Lung microvascular endothelial cell (primary cell): ENCODE data around the gene BSCL2. TPM values are rescaled to one million over a fixed set of nuclear protein-coding genes. Genes with fewer than 3 reads are reported as not detected.
"Not testable (repeated sequence)": the region's sequence is repeated elsewhere in the genome, so short reads cannot be mapped to it uniquely, and the experiment has no call there.

Source experiments
- DNase-seq, 2 donors: peaks; one replicate each; pipeline versions ENCODE4 v3.0.0 to v3.0.0-alpha.2; 2010; ENCODE audit warnings: low read depth in 2 of 2
- total RNA-seq: library from RNA; depleted of rRNA; stranded (reverse); fragments of >200 nt; gene quantifications from 2 replicates; pipeline ENCODE4 v1.2.1, GENCODE V29; 2014

Gene BSCL2
- total RNA-seq, 1 donor from 2014 or later, result 26.4 TPM

DNA sequence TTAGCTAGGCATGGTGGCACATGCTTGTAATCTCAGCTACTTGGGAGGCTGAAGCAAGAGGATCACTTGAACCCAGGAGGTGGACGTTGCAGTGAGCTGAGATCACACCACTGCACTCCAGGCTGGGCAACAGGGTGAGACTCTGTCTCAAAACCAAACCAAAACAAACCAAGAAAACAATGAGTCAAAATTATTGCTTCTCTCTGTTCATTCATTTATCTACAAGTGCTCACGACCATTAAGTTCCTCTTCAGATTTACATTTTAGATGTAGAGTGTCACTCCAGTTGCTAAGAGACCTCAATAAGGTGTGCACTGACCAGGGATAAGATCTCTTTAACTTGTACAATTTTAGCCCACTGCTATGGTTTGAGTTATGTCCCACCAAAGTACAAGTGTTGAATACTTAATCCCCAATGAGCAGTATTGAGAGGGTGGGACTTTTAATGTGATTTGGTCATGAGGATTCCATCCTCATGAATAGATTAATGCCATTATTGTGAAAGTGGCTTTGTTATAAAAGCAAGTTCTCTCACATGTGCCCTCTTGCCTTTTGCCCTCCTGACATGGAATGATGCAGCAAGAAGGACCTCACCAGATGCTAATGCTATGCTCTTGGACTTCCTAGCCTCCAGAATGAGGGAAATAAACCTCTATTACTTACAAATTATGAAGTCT, 12.2 kb upstream of the BSCL2 start:
- DNase-seq, result no peak

DNA sequence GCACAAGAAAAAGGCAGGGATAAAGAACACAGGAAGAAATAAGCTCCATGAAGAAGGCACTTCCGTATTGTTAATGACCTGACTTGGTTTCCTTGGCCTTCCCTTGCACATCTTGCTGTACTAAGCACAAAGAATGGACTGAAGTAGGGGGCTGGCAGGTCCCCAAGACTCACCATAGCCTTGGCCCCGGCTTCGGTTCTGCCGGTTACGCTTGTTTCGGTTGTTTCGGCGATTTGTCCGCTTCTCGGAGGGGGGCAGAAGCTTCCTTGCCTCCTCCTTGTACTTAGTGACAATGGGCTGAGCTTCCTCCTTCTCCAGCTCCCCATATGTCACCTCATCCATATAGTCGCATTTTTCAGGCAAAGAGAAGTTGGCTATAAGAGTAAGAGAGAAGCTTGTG, 9.6 kb upstream of the BSCL2 start:
- no peak for DNase-seq

GRCh38 chr11:62716206-62716605, 9.0 kb upstream of the BSCL2 start:
- DNase-seq, result no peak

DNA sequence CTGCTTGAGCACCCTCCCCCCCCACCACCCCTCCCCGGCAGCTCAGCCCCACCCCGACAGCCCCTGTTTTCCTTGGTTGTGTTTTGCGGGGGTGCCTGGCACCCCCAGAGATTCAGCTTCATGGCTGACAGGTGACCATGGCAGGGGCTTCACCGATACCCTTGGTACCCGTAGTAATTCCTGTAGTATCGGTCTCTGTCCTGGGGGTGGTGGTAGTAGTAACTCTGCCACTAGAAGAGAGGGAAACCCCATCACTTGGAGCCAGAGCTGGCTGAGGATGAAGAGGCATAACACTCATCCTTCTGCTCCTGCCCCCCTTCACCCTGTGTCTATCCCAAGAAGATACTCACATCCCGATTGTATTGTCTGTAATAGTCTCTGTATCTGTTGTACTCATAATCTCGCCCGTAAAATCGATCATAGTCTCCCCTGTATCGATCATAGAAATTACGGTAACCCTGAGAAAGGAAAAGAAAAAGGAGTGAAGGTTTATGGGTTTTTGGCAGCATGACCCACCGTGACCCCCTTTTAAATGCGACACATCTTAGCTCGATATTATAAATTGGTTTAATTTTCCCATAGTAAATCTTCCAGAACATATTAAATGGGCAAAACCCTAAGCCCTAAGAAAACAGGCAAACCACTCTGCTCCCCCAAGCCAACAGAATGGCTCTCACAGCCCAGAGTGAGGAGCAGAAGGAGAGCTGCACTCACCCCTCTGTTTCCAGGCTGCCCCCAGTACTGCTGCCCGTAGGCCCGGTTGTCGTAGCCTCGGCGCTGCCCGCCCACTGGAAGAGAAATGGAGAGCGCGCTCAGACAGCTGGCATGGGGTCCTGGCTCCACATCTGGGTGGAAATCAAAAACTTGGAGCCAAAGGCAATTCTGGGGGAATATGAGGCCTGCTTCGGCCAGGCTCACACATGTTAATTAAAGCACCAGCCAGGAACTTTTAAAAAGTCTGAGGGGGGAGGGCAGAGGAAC, 8.2 kb upstream of the BSCL2 start:
- no peak for DNase-seq

DNA sequence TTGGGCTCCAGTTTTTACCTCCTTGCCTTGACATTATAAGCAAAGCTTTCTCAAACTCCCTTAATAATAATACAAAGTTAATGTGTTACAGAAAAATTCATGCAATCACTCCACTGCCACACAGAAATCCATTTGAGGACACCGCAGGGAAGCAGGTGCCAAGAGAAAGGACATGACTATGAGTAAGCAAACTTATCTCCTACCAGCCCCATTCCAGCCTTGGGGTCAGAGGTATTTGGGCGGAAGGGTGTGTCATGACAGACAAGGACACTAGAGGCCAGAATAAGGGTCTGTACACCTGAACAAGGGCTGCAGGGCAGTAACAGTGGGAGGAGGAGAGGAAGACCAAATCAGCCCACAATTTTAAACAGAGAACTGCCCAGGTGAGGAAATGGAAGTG, 6.1 kb upstream of the BSCL2 start:
- no peak for DNase-seq

- DNase-seq, result peak in 1 of 2 donors; percentile 49
Measured at GRCh38 chr11:62712861-62713260, 5.6 kb upstream of the BSCL2 start.

GRCh38 chr11:62712276-62712812, 5.1 kb upstream of the BSCL2 start:
- DNase-seq, result no peak

- peak; percentile 51 to 61 for DNase-seq
Measured at GRCh38 chr11:62710001-62710345, 2.7 kb upstream of the BSCL2 start.

GRCh38 chr11:62709247-62710000, 2.2 kb upstream of the BSCL2 start:
- DNase-seq, result peak; percentile 98

- peak in 1 of 2 donors; percentile 15 for DNase-seq
Measured at GRCh38 chr11:62708793-62709192, 1.6 kb upstream of the BSCL2 start.

DNA sequence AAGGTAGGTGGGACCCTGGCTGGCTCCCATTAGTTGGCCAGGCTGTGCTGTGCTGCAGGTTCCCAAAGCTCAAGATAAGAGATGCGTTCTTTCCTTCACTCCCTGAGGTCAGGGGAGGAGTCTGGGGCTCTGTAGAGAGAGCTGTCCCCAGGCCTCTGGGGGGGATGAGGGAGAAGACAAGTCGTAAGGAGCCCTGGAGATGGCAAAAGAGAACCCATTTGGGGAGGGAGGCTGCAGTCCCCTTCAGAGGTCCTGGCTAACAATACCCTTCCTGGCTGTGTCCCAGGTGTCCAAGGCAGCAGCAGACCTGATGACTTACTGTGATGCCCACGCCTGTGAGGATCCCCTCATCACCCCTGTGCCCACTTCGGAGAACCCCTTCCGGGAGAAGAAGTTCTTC, 1.2 kb upstream of the BSCL2 start:
- DNase-seq, result no peak

DNA sequence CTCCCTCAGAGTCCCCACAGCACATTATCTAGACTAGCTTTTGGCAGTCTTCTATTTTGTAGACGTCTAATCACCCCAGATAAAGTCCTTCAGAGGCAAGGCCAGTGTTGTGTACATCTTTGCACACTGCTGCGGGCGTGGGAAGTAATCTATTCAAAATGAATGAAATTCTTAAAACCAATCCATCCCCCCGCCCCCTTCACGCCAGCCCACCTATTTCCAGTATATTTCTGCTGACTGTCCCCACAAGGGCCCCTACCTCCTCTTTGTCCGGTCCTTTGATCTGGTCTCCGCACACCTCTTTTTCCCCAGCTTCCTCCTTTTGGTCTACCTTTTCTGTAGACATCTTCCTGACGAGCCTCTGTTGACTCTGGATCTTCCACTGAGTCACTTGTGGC, 375 bp downstream of the BSCL2 start:
- no peak for DNase-seq

- peak; percentile 95 to 96 for DNase-seq
Measured at GRCh38 chr11:62705880-62706849, 1.1 kb downstream of the BSCL2 start.

- peak; percentile 9 to 31 for DNase-seq
Measured at GRCh38 chr11:62705413-62705812, 1.8 kb downstream of the BSCL2 start.

GRCh38 chr11:62703921-62704320, 3.3 kb downstream of the BSCL2 start:
- not testable (repeated sequence) for DNase-seq

DNA sequence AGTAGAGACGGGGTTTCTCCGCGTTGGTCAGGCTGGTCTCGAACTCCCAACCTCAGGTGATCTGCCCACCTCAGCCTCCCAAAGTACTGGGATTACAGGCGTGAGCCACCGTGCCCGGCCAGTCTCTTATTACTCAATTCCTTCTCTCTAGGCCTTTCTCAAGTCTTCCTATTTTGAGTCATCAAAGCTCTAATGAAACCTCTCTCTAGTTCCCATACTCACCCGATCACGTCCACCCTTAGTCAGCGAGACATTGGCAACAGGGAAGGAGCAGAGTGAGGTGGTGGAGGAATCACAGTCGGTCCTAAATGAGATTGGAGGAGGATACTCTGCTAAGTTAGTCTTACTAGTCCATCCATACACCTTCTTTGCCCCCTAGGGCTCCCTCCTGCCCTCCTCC, 5.0 kb downstream of the BSCL2 start:
- no peak for DNase-seq

- peak; percentile 88 to 91 for DNase-seq
Measured at GRCh38 chr11:62694455-62695167, 12.6 kb downstream of the BSCL2 start.

DNA sequence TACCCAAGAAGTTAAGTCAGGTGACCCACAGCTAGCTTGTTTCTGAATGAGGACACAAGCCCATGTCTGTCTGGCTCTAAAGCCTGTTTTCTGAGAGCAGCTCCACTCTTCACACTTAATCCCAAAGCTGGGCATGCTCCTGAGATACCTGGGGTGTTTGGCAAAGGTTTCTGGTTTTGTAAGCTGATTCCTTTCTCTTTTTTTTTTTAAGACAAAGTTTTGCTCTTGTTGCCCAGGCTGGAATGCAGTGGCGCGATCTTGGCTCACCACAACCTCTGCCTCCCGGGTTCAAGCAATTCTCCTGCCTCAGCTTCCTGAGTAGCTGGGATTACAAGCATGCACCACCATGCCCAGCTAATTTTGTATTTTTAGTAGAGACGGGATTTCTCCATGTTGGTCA, 13.6 kb downstream of the BSCL2 start:
- DNase-seq, result not testable (repeated sequence)

DNA sequence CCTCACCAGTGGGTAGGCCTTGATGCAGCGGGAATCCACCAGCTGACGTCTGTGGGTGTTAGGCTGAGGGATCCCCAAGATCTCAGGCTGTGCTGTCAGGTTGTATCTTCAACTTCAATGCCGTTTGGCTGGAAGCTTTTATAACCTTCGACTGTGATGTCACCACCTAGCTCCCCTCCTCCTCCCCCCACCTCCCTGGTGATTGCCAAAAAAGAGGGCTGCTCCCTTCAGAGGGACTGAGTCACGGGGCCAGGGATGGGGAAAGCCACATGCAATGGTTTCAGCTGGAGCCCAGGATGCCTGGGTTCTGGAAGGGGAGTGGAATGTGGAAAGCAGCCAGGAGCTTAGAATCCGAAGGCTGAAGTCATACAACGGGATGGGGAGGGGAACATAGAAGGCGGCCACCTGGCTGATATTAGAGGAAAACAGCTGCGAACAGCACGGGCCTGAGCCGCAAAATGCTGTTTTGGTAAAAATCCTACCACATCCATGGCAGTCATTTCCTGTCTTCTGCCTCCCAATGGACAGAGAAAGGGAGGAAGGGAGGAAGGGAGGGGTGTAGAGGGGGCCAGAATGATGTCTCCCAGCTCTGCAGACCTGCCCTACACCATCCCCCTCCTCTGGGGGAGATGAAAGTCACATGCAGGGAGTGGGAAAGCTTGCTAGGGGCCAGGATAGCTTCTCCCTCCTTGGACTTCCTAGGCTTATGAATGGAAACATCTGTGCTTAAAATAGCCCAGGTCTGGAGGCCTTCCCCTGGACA, 17.6 kb downstream of the BSCL2 start, which contains the start of gene LRRN4CL:
Gene LRRN4CL (minus strand): TSS at position 110 of the 763 bp plus-strand sequence. CDS start 1,022 bp downstream, outside the sequence.
- DNase-seq, result no peak
